ENCODE data around the gene PGA3. TPM values are rescaled to one million over a fixed set of nuclear protein-coding genes. Genes with fewer than 3 reads are reported as not detected.
A peak's percentile ranks its signal among the peaks of the same experiment; 100 is the strongest.
"Not testable (repeated sequence)": the region's sequence is repeated elsewhere in the genome, so short reads cannot be mapped to it uniquely, and the experiment has no call there.

PGA3 gene
- total and polyA plus RNA-seq, 11 donors: 0.16 to 3.1 (median 1.4) TPM; not detected in 5

DNA sequence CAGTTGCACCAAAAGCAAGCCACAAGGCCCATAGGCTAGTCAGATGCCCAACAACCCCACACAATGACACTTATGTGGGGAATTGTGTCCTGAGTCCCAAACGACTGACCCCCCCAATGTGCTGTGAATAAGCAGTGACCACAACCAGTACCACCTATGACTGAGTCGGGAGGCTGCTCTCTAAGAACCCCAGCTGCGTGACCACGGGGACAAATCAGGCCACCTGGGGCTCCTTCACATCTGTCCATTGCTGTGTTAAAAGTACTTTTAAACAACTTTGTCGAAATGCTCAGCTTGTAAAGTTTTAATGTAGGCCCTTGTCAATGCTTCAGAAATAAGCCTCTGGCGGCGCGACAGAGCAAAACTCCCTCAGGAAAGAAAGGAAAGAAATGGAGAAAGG lies 37.0 kb downstream of the PGA3 start:
- intact Hi-C loops (cut with DNase I); H3K4me3 ChIP-seq; ATAC-seq; H3K4me1 ChIP-seq; H3K9me3 ChIP-seq; H3K27ac ChIP-seq; H3K27me3 ChIP-seq; H3K36me3 ChIP-seq: not testable (repeated sequence)
- peak in 1 of 5 donors; percentile 15 for DNase-seq
- WGBS, 4 donors: 64 to 72% (median 67%) methylated on average over 7 to 8 of the region's 8 CpGs

DNA sequence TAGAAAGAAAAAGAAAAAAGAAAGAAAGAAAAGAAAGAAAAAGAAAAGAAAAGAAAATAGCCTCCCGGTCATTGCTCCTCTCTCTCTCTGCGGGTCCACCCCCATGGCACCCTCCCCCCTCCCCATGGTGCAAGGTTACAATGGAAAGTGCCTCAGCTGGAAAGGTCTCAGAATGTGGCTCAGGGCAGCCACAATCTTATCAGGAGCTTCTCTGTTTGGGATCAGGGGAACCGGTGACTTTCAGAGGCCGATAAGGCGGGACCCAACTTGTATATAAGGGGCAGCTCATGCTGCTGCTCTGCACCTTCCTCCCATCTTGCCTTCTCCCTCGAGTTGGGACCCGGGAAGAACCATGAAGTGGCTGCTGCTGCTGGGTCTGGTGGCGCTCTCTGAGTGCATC lies 37.6 kb downstream of the PGA3 start, which contains the start of gene PGA5:
Gene PGA5, plus strand, starts transcription at position 301 of the 400 bp plus-strand sequence. Its CDS starts 52 bp downstream, at position 353.
- H3K4me1 ChIP-seq; H3K36me3 ChIP-seq; H3K27me3 ChIP-seq; H3K27ac ChIP-seq; DNase-seq; H3K9me3 ChIP-seq; intact Hi-C loops (cut with DNase I); ATAC-seq; H3K4me3 ChIP-seq: not testable (repeated sequence)
- WGBS, 4 donors: no CpG with 5 or more reads among the region's 8 CpGs

DNA sequence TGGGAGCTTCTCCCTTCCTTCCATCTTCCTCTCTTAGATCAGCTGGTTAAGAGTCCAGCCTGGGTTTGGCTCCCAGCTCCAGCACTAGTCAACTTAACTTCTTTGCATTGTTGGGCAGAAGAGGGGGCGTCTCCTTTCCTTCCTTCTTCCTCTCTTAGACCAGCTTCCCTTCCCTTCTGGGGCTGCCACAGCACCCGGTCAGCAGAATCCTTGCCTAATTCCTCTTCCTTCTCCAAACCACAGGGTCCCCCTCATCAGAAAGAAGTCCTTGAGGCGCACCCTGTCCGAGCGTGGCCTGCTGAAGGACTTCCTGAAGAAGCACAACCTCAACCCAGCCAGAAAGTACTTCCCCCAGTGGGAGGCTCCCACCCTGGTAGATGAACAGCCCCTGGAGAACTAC lies 38.2 kb downstream of the PGA3 start:
- intact Hi-C loops (cut with DNase I); DNase-seq; H3K4me3 ChIP-seq; H3K27me3 ChIP-seq; H3K36me3 ChIP-seq; H3K9me3 ChIP-seq; H3K27ac ChIP-seq; H3K4me1 ChIP-seq: not testable (repeated sequence)
- peak in 3 of 4 donors; percentile 60 to 67 (median 61) for ATAC-seq
- no CpG with 5 or more reads among the region's 5 CpGs for WGBS, 4 donors

DNA sequence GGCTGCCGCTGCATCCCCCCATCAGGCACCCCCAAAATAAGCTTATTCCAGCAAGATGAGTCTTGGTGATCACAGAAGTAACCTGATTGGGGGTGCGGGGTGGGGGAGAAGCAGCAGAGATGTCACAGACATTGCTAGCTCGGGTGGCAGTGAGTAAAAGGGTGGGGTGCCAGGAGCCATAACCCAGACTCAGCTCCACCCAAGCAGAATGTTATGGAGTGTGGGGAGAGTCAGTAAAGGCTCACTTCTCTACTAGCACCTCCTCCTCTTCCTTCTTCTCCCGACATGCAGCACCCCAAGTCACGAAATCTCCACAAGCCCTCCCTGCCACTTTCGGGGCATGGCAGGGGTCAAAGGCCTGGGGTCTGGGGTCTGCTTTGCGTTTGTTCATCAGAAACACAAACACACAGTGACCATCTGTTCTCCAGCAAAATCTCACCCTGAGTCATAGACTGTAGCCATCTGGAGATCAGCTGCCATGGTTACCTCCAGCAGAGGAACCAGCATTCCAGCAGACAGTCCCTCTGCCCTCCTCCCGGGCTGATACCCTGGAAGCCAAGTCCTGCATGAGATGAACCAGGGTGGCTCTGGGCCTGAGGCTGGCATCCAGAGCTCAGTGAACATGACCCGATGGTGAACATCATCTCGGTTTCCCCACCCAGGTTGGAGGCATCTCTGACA lies 42.1 kb downstream of the PGA3 start:
- H3K27me3 ChIP-seq; H3K27ac ChIP-seq; H3K36me3 ChIP-seq; intact Hi-C loops (cut with DNase I); H3K4me1 ChIP-seq; H3K4me3 ChIP-seq; DNase-seq; H3K9me3 ChIP-seq: not testable (repeated sequence)
- ATAC-seq: peak in 1 of 4 donors; percentile 26
- WGBS, 4 donors: no CpG with 5 or more reads among the region's 10 CpGs

DNA sequence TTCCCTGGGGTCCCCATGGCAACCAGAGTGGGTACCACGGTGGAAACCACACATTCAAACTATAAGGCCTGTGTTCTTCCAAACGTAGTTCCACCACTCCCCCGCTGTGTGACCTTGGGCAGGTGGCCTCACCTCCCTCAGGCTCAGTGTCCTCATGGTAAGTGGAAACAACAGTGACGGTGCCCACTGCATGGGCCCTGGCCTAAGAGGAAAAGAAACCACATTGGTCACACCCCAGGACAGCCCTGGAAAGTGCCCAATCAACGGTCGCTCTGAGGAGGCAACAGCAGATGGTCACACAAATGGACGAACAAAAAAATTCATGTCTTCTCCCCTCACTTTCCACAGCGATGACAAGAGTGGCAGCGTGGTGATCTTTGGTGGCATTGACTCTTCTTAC lies 44.8 kb downstream of the PGA3 start:
- WGBS, 4 donors: 84 to 91% (median 88%) methylated on average over 9 of the region's 9 CpGs
- DNase-seq; H3K4me3 ChIP-seq; H3K27ac ChIP-seq; ATAC-seq; intact Hi-C loops (cut with DNase I); H3K4me1 ChIP-seq; H3K27me3 ChIP-seq; H3K9me3 ChIP-seq; H3K36me3 ChIP-seq: not testable (repeated sequence)

DNA sequence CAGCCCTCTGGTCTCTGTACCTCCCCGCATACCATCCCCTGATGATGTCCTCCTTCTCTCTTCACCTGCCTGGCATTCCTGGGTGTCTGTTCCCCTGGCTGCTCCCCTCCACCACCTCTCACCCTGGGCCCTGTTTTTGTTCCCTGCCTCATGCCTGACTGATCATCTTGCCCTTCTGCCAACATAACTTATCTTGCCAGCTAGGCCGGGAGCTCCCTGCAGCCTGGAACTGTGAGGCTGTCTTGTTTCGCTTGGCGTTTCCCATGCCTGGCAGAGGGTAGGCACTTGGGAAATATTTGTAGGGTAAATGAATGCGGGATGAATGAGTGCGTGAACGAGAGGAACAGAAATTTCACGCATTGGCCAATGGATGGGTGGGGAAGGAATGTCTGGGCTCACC lies 45.9 kb downstream of the PGA3 start:
- H3K27me3 ChIP-seq; H3K4me1 ChIP-seq; H3K9me3 ChIP-seq; H3K4me3 ChIP-seq; intact Hi-C loops (cut with DNase I); H3K27ac ChIP-seq; H3K36me3 ChIP-seq: not testable (repeated sequence)
- WGBS, 4 donors: 62 to 86% (median 74%) methylated on average over 8 of the region's 8 CpGs
- peak; percentile 58 to 81 (median 67) for ATAC-seq
- peak in 2 of 5 donors; percentile 48 to 52 for DNase-seq

DNA sequence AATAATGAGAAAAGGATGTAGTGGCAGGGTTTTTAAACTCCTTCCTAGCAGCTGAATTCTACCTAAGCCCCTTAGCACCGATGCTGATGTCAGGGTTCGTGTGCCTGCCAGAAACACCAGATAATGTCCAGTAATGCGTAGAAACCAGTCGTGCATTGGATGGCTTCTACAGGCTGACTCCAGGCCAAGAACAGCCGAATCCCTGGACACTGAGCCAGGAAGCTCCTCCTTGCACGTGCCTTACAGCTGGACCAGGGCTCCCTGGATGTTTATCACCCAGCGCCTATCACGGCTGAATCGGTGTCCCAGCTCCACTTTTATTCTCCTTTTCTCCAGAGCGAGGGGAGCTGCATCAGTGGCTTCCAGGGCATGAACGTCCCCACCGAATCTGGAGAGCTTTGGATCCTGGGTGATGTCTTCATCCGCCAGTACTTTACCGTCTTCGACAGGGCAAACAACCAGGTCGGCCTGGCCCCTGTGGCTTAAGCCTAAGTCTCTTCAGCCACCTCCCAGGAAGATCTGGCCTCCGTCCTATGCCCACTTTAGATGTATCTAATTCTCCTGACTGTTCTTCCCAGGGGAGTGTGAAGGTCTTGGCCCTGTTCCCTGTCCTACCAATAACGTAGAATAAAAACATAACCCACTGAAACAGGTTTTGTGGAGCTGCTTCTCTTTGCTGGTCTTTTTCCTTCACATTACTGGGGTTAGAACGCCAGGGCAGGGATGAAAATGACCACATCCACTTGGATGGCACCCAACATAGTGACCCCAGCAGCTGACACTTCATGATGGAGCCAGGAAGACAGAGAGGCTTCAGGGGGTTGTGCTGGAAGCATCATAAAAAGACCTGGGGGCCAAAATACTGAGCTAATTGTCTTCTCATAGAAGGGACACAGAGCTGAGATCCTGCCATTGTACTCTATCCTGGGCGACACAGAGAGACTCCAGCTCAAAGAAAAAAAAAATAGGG lies 47.8 kb downstream of the PGA3 start:
- not testable (repeated sequence) for H3K4me3 ChIP-seq, H3K36me3 ChIP-seq, H3K9me3 ChIP-seq, H3K4me1 ChIP-seq, H3K27me3 ChIP-seq, H3K27ac ChIP-seq, ATAC-seq
- WGBS, 4 donors: 55 to 65% (median 59%) methylated on average over 20 of the region's 20 CpGs
- DNase-seq: peak in 1 of 5 donors; percentile 43
- intact Hi-C loops (cut with DNase I): loop anchor here in 3 of 10 donors (10.0 kb wide), 1 partner anchor 134 kb away; no protein-coding TSS in a partner anchor

DNA sequence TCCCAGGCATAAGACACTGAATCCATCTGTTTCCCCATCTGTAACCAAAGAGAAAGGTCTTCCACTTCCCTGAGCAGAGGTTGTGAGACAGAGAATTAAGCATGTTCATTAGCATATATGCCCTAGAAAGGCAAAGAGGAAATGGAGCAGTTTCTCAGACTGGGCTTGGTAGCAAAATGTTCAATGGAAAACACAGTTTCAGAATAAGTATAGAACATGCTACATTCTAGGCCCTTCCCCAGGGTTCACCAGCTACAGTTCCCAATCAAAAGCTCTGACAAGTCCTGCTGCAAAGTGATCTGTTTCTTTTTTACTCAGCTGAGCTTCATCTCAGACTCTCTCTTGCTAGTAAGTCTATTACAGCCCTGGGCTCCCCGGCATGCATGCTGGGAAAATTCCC lies 49.0 kb downstream of the PGA3 start:
- H3K27ac ChIP-seq: not testable (repeated sequence)
- intact Hi-C loops (cut with DNase I): loop anchor here in 3 of 10 donors (10.0 kb wide), 1 partner anchor 132 kb away; no protein-coding TSS in a partner anchor

More for the DNA sequence above, 49.0 kb downstream of the PGA3 start:
- not testable (repeated sequence) for DNase-seq, H3K4me1 ChIP-seq, H3K9me3 ChIP-seq, H3K27me3 ChIP-seq, H3K4me3 ChIP-seq, H3K36me3 ChIP-seq, ATAC-seq
- 38 to 54% (median 44%) methylated on average over 1 of the region's 1 CpG for WGBS, 4 donors

All from heart left ventricle (tissue), 16 donors.